ENCODE results near the gene DENND6B.

DNA sequence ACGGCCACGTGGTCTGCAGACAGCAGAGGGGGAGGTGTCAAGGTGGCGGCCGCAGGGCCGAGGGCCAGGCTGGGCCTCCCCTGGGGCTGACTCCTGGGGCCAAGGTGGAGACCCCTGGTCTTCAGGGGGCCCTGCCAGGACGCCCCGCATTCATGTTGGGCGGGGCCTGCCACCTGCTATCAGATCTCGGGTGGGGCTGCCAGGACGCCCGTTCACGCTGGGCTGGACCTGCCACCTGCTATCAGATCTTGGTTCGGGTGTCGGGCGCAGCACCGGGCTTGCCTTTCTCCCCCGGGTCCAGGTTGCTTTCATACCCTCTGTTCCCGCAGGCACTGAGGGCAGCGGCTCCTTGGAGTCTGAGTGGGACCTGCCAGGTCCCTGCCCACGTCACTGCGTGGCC lies 40.5 kb downstream of the DENND6B start:
- TF ChIP-seq, protein P1, sequence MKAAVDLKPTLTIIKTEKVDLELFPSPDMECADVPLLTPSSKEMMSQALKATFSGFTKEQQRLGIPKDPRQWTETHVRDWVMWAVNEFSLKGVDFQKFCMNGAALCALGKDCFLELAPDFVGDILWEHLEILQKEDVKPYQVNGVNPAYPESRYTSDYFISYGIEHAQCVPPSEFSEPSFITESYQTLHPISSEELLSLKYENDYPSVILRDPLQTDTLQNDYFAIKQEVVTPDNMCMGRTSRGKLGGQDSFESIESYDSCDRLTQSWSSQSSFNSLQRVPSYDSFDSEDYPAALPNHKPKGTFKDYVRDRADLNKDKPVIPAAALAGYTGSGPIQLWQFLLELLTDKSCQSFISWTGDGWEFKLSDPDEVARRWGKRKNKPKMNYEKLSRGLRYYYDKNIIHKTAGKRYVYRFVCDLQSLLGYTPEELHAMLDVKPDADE (IDR thresholded peaks at IDR 0.05), result no peak
- no peak for TF ChIP-seq POLR2AphosphoS5 (IDR thresholded peaks at IDR 0.05; ENCODE audit: low read depth)
- no peak for TF ChIP-seq EZH2 (IDR thresholded peaks at IDR 0.05; ENCODE audit: low read depth, unreplicated experiment)
- TF ChIP-seq, protein P2, sequence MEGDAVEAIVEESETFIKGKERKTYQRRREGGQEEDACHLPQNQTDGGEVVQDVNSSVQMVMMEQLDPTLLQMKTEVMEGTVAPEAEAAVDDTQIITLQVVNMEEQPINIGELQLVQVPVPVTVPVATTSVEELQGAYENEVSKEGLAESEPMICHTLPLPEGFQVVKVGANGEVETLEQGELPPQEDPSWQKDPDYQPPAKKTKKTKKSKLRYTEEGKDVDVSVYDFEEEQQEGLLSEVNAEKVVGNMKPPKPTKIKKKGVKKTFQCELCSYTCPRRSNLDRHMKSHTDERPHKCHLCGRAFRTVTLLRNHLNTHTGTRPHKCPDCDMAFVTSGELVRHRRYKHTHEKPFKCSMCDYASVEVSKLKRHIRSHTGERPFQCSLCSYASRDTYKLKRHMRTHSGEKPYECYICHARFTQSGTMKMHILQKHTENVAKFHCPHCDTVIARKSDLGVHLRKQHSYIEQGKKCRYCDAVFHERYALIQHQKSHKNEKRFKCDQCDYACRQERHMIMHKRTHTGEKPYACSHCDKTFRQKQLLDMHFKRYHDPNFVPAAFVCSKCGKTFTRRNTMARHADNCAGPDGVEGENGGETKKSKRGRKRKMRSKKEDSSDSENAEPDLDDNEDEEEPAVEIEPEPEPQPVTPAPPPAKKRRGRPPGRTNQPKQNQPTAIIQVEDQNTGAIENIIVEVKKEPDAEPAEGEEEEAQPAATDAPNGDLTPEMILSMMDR (conservative IDR thresholded peaks at IDR 0.05; ENCODE audit: low read depth in 2 of 2), result no peak
- no peak for TF ChIP-seq EZH2phosphoT487 (IDR thresholded peaks at IDR 0.05; ENCODE audit: unreplicated experiment)
- TF ChIP-seq, protein P3, sequence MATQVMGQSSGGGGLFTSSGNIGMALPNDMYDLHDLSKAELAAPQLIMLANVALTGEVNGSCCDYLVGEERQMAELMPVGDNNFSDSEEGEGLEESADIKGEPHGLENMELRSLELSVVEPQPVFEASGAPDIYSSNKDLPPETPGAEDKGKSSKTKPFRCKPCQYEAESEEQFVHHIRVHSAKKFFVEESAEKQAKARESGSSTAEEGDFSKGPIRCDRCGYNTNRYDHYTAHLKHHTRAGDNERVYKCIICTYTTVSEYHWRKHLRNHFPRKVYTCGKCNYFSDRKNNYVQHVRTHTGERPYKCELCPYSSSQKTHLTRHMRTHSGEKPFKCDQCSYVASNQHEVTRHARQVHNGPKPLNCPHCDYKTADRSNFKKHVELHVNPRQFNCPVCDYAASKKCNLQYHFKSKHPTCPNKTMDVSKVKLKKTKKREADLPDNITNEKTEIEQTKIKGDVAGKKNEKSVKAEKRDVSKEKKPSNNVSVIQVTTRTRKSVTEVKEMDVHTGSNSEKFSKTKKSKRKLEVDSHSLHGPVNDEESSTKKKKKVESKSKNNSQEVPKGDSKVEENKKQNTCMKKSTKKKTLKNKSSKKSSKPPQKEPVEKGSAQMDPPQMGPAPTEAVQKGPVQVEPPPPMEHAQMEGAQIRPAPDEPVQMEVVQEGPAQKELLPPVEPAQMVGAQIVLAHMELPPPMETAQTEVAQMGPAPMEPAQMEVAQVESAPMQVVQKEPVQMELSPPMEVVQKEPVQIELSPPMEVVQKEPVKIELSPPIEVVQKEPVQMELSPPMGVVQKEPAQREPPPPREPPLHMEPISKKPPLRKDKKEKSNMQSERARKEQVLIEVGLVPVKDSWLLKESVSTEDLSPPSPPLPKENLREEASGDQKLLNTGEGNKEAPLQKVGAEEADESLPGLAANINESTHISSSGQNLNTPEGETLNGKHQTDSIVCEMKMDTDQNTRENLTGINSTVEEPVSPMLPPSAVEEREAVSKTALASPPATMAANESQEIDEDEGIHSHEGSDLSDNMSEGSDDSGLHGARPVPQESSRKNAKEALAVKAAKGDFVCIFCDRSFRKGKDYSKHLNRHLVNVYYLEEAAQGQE (IDR thresholded peaks at IDR 0.05; ENCODE audit: unreplicated experiment), result no peak
- no peak for TF ChIP-seq CREB1 (CRISPR knock-in tag; IDR thresholded peaks at IDR 0.05; ENCODE audit: low read depth)
- no peak for TF ChIP-seq ZNF114 (CRISPR knock-in tag; IDR thresholded peaks at IDR 0.05)
- TF ChIP-seq JUNB (IDR thresholded peaks at IDR 0.05; ENCODE audit: unreplicated experiment), result no peak
- no peak for TF ChIP-seq STAT1 (IDR thresholded peaks at IDR 0.05; ENCODE audit: unreplicated experiment)
- TF ChIP-seq NANOG (IDR thresholded peaks at IDR 0.05; ENCODE audit: borderline replicate concordance), result no peak
- no peak for TF ChIP-seq ZNF331 (CRISPR knock-in tag; IDR thresholded peaks at IDR 0.05; ENCODE audit: low read depth)

All from GM23338 (cell line).